Hepatocyte (in vitro differentiated cells): ENCODE results near the gene TBX15.

ENCODE experiments used
- CTCF ChIP-seq: fragments of 200-600 bp; sonication (generic); IDR thresholded peaks from 2 replicates; pipeline ENCODE4 v1.5.1; 2016; ENCODE audit warnings: antibody characterized with exemption, mild to moderate bottlenecking; ENCODE audit not compliant: poor library complexity
- EZH2 ChIP-seq: fragments of 200-600 bp; sonication (generic); IDR thresholded peaks from 2 replicates; pipeline ENCODE4 v1.6.1; 2016; ENCODE audit warnings: antibody characterized with exemption, mild to moderate bottlenecking, borderline replicate concordance

- TF ChIP-seq CTCF (no peak), EZH2 (peak; percentile 34)
These were observed 3.9 kb downstream of the TBX15 start for GRCh38 chr1:118984086-118984721.
